Inferior parietal cortex (tissue), 1 donor: Measurements from ENCODE around the gene SIGLEC12.
A peak's percentile ranks its signal among the peaks of the same experiment; 100 is the strongest.
"Not testable (repeated sequence)": the region's sequence is repeated elsewhere in the genome, so short reads cannot be mapped to it uniquely, and the experiment has no call there.

Experiments used
- DNase-seq: peaks from one replicate; pipeline ENCODE4 v3.0.0-alpha.2; 2016; ENCODE audit errors: extremely low spot score

SIGLEC12 gene

GRCh38 chr19:51524666-51525264 is 23.2 kb upstream of the SIGLEC12 start:
- DNase-seq, result no peak

- DNase-seq, result peak; percentile 41
These were observed 20.2 kb upstream of the SIGLEC12 start for GRCh38 chr19:51521781-51522180.

GRCh38 chr19:51521357-51521756 is 19.8 kb upstream of the SIGLEC12 start:
- no peak for DNase-seq

GRCh38 chr19:51520728-51521127 is 19.1 kb upstream of the SIGLEC12 start:
- DNase-seq, result no peak

- peak; percentile 76 for DNase-seq
These were observed 13.4 kb upstream of the SIGLEC12 start for GRCh38 chr19:51514866-51515481.

- no peak for DNase-seq
These were observed 12.4 kb upstream of the SIGLEC12 start for GRCh38 chr19:51513968-51514367.

- no peak for DNase-seq
These were observed 9.8 kb upstream of the SIGLEC12 start for GRCh38 chr19:51511353-51511752.

GRCh38 chr19:51509823-51510660 is 8.4 kb upstream of the SIGLEC12 start:
- no peak for DNase-seq

GRCh38 chr19:51508059-51508733 is 6.6 kb upstream of the SIGLEC12 start:
- DNase-seq, result no peak

GRCh38 chr19:51507640-51508058 is 6.0 kb upstream of the SIGLEC12 start:
- DNase-seq, result no peak

- DNase-seq, result no peak
These were observed 5.6 kb upstream of the SIGLEC12 start for GRCh38 chr19:51507192-51507591.

GRCh38 chr19:51505904-51506303 is 4.3 kb upstream of the SIGLEC12 start:
- no peak for DNase-seq

- DNase-seq, result no peak
These were observed 2.3 kb upstream of the SIGLEC12 start for GRCh38 chr19:51503896-51504295.

- DNase-seq, result no peak
These were observed 1.8 kb upstream of the SIGLEC12 start for GRCh38 chr19:51503286-51503817.

GRCh38 chr19:51500931-51501330 is 669 bp downstream of the SIGLEC12 start:
- not testable (repeated sequence) for DNase-seq

GRCh38 chr19:51497666-51498065 is 3.9 kb downstream of the SIGLEC12 start:
- DNase-seq, result no peak

GRCh38 chr19:51493776-51494175 is 7.8 kb downstream of the SIGLEC12 start:
- DNase-seq, result no peak

GRCh38 chr19:51491586-51491985 is 10.0 kb downstream of the SIGLEC12 start:
- no peak for DNase-seq

GRCh38 chr19:51490676-51491075 is 10.9 kb downstream of the SIGLEC12 start:
- no peak for DNase-seq

GRCh38 chr19:51489113-51489512 is 12.5 kb downstream of the SIGLEC12 start:
- no peak for DNase-seq

GRCh38 chr19:51488491-51488890 is 13.1 kb downstream of the SIGLEC12 start:
- no peak for DNase-seq
